WTC11 (cell line): ENCODE measurements around the gene CHTF8. TPM values are rescaled to one million over a fixed set of nuclear protein-coding genes. Genes with fewer than 3 reads are reported as not detected.

ENCODE experiments used
- ATF1 ChIP-seq: sonication (generic); formaldehyde crosslinking; IDR thresholded peaks from 2 replicates; pipeline ENCODE4 v1.8.1; 2023; ENCODE audit warnings: mild to moderate bottlenecking, moderate library complexity, missing genetic modification reagents
- ATF2 ChIP-seq: sonication (generic); formaldehyde crosslinking; IDR thresholded peaks from 2 replicates; pipeline ENCODE4 v1.8.1; 2022; ENCODE audit warnings: low read depth, missing genetic modification reagents, borderline replicate concordance
- ATF3 ChIP-seq: sonication (generic); formaldehyde crosslinking; conservative IDR thresholded peaks from 2 replicates; pipeline ENCODE4 v1.8.1; 2022; ENCODE audit warnings: mild to moderate bottlenecking, missing genetic modification reagents
- ATF6 ChIP-seq: sonication (generic); formaldehyde crosslinking; IDR thresholded peaks from 2 replicates; pipeline ENCODE4 v1.8.1; 2023; ENCODE audit warnings: mild to moderate bottlenecking, missing genetic modification reagents
- CBFB ChIP-seq: sonication (generic); formaldehyde crosslinking; IDR thresholded peaks from 2 replicates; pipeline ENCODE4 v1.8.1; 2022; ENCODE audit warnings: mild to moderate bottlenecking, low read depth, missing genetic modification reagents
- CREM ChIP-seq: sonication (generic); formaldehyde crosslinking; IDR thresholded peaks from 2 replicates; pipeline ENCODE4 v1.8.1; 2022; ENCODE audit warnings: mild to moderate bottlenecking, missing genetic modification reagents, moderate library complexity
- CTCF ChIP-seq: fragments of 200-600 bp; IDR thresholded peaks from 2 replicates; pipeline ENCODE4 v1.8.0; 2022; ENCODE audit warnings: antibody characterized with exemption
- FOXK1 ChIP-seq: sonication (generic); formaldehyde crosslinking; IDR thresholded peaks from 2 replicates; pipeline ENCODE4 v1.8.0; 2022; ENCODE audit warnings: mild to moderate bottlenecking, moderate library complexity, missing genetic modification reagents
- FOXP4 ChIP-seq: sonication (generic); formaldehyde crosslinking; IDR thresholded peaks from 2 replicates; pipeline ENCODE4 v1.8.0; 2022; ENCODE audit warnings: mild to moderate bottlenecking, missing genetic modification reagents
- GTF2I ChIP-seq: fragments of 250-450 bp; sonication (Bioruptor Pico); conservative IDR thresholded peaks from 2 replicates; pipeline ENCODE4 v1.4.0; 2021; ENCODE audit warnings: mild to moderate bottlenecking
- HMGA2 ChIP-seq: fragments of 250-450 bp; sonication (Bioruptor Pico); IDR thresholded peaks from 2 replicates; pipeline ENCODE4 v1.4.0; 2021; ENCODE audit warnings: mild to moderate bottlenecking, moderate library complexity
- MAX ChIP-seq: sonication (generic); formaldehyde crosslinking; IDR thresholded peaks from 2 replicates; pipeline ENCODE4 v1.8.0; 2022; ENCODE audit warnings: mild to moderate bottlenecking, missing genetic modification reagents
- MXD4 ChIP-seq: fragments of 250-450 bp; sonication (Bioruptor Pico); IDR thresholded peaks from 2 replicates; pipeline ENCODE4 v1.8.0; 2021; ENCODE audit warnings: mild to moderate bottlenecking, moderate library complexity, borderline replicate concordance
- RORB ChIP-seq: fragments of 250-450 bp; sonication (Bioruptor Pico); IDR thresholded peaks from 2 replicates; pipeline ENCODE4 v1.9.0; 2021; ENCODE audit warnings: mild to moderate bottlenecking
- TCF7 ChIP-seq: sonication (generic); formaldehyde crosslinking; IDR thresholded peaks from 2 replicates; pipeline ENCODE4 v1.8.0; 2022; ENCODE audit warnings: mild to moderate bottlenecking, low read depth, missing genetic modification reagents, moderate library complexity
- TEAD1 ChIP-seq: sonication (generic); formaldehyde crosslinking; IDR thresholded peaks from 2 replicates; pipeline ENCODE4 v1.8.0; 2022; ENCODE audit warnings: mild to moderate bottlenecking, missing genetic modification reagents
- TP53 ChIP-seq: sonication (generic); formaldehyde crosslinking; IDR thresholded peaks from 2 replicates; pipeline ENCODE4 v1.8.1; 2023; ENCODE audit warnings: mild to moderate bottlenecking, missing genetic modification reagents
- USF1 ChIP-seq: sonication (generic); formaldehyde crosslinking; IDR thresholded peaks from 2 replicates; pipeline ENCODE4 v1.8.0; 2022; ENCODE audit warnings: mild to moderate bottlenecking, missing genetic modification reagents
- ZBTB21 ChIP-seq: sonication (generic); formaldehyde crosslinking; IDR thresholded peaks from 2 replicates; pipeline ENCODE4 v1.8.1; 2023; ENCODE audit warnings: mild to moderate bottlenecking, missing genetic modification reagents, borderline replicate concordance
- ZNF416 ChIP-seq: fragments of 250-450 bp; sonication (Bioruptor Pico); IDR thresholded peaks from 2 replicates; pipeline ENCODE4 v1.9.0; 2021; ENCODE audit warnings: mild to moderate bottlenecking, inconsistent platforms
- ZNF423 ChIP-seq: fragments of 250-450 bp; sonication (Bioruptor Pico); IDR thresholded peaks from 2 replicates; pipeline ENCODE4 v2.1.2; 2022; ENCODE audit warnings: mild to moderate bottlenecking, moderate library complexity
- ZSCAN18 ChIP-seq: fragments of 250-450 bp; sonication (Bioruptor Pico); IDR thresholded peaks from 2 replicates; pipeline ENCODE4 v2.1.2; 2022; ENCODE audit warnings: mild to moderate bottlenecking, moderate library complexity
- total RNA-seq: library from RNA; stranded (reverse); gene quantifications from 3 replicates; pipeline ENCODE4 v1.2.3, GENCODE V29; 2021
- TF ChIP-seq, protein P1 (sequence below): sonication (generic); formaldehyde crosslinking; IDR thresholded peaks from 2 replicates; pipeline ENCODE4 v1.8.1; 2022; ENCODE audit warnings: missing genetic modification reagents, borderline replicate concordance
- TF ChIP-seq, protein P2 (sequence below): fragments of 250-450 bp; sonication (Bioruptor Pico); conservative IDR thresholded peaks from 2 replicates; pipeline ENCODE4 v1.9.0; 2021; ENCODE audit warnings: mild to moderate bottlenecking

Gene CHTF8
- total RNA-seq, 1 experiment from 2014 or later, result 115 TPM

DNA sequence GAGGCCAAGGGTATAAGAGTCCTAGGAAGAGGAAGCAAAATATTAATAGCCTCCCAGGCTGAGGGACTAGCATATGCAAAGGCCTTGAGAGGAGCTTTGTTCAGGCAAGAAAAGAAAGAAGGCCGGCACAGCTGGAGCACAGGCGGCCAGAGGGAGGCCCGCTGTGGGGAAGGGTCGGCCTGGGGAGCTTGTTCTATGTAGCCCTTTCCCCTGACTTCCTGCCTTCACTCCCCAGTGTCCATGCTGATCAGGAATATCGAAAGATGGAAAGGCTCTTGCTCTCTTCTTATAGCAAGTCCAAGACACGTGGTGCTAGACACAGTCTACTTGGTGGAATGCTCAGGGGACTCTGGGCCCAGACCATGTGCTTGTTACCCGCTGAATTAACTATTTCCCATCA lies 54.3 kb downstream of the CHTF8 start (continued):
- TF ChIP-seq ATF3 (CRISPR knock-in tag) (no peak), ZSCAN18 (CRISPR knock-in tag) (0 out of 2 replicates have a peak, but pooled peaks have one; percentile 2), GTF2I (CRISPR knock-in tag) (no peak), HMGA2 (CRISPR knock-in tag) (no peak), ZNF416 (CRISPR knock-in tag) (no peak), TCF7 (CRISPR knock-in tag) (no peak), TEAD1 (CRISPR knock-in tag) (peak; percentile 83), RORB (no peak), MAX (CRISPR knock-in tag) (peak; percentile 61; the same call in 1 of the 2 replicates), ATF6 (CRISPR knock-in tag) (no peak), MXD4 (CRISPR knock-in tag) (no peak), TP53 (CRISPR knock-in tag) (no peak), ZNF423 (CRISPR knock-in tag) (peak; percentile 98), ATF2 (CRISPR knock-in tag) (no peak), ZBTB21 (CRISPR knock-in tag) (no peak), CREM (CRISPR knock-in tag) (no peak), CTCF (no peak), USF1 (CRISPR knock-in tag) (no peak; the same call in 1 of the 2 replicates), FOXK1 (CRISPR knock-in tag) (no peak), CBFB (CRISPR knock-in tag) (0 out of 2 replicates have a peak, but pooled peaks have one; percentile 18), FOXP4 (CRISPR knock-in tag) (peak; percentile 58; the same call in 1 of the 2 replicates), ATF1 (CRISPR knock-in tag) (no peak)
- TF ChIP-seq, protein P1, sequence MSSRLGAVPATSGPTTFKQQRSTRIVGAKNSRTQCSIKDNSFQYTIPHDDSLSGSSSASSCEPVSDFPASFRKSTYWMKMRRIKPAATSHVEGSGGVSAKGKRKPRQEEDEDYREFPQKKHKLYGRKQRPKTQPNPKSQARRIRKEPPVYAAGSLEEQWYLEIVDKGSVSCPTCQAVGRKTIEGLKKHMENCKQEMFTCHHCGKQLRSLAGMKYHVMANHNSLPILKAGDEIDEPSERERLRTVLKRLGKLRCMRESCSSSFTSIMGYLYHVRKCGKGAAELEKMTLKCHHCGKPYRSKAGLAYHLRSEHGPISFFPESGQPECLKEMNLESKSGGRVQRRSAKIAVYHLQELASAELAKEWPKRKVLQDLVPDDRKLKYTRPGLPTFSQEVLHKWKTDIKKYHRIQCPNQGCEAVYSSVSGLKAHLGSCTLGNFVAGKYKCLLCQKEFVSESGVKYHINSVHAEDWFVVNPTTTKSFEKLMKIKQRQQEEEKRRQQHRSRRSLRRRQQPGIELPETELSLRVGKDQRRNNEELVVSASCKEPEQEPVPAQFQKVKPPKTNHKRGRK, result no peak
- TF ChIP-seq, protein P2, sequence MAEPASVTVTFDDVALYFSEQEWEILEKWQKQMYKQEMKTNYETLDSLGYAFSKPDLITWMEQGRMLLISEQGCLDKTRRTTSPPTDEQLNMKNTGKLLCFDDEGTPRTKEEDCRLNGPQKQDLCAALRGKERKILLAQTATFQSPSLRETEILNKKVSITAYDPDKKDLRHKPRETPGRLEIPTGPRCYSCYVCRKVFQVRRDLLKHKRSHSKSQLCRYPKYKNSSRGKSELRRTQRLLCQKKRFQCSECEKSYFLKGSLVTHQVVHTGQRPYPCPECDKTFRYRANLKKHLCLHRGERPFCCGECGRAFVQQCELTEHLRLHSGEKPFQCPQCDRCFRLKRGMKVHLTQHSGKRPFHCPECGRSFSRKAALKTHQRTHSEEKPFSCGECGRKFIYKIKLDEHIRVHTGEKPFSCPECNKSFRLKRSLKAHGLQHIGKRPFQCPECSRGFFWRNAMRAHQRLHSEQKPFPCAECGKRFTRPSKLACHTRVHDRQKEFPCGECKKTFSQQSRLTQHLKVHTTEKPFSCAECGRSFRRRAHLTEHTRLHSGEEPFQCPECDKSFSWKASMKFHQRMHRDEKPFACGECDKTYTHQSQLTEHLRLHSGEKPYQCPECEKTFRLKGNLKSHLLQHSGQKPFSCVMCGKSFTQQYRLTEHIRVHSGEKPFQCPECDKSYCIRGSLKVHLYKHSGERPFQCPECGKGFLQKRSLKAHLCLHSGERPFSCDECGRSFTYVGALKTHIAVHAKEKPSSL, result no peak
